ENCODE results near the gene CHD3. TPM values are rescaled to one million over a fixed set of nuclear protein-coding genes. Genes with fewer than 3 reads are reported as not detected.

CHD3 gene
- total and polyA plus RNA-seq, 2 of the 13 experiments (the other 11 are each of a cell fraction or from before 2014, with no cell fraction given), result 2.7 to 3.7 TPM

DNA sequence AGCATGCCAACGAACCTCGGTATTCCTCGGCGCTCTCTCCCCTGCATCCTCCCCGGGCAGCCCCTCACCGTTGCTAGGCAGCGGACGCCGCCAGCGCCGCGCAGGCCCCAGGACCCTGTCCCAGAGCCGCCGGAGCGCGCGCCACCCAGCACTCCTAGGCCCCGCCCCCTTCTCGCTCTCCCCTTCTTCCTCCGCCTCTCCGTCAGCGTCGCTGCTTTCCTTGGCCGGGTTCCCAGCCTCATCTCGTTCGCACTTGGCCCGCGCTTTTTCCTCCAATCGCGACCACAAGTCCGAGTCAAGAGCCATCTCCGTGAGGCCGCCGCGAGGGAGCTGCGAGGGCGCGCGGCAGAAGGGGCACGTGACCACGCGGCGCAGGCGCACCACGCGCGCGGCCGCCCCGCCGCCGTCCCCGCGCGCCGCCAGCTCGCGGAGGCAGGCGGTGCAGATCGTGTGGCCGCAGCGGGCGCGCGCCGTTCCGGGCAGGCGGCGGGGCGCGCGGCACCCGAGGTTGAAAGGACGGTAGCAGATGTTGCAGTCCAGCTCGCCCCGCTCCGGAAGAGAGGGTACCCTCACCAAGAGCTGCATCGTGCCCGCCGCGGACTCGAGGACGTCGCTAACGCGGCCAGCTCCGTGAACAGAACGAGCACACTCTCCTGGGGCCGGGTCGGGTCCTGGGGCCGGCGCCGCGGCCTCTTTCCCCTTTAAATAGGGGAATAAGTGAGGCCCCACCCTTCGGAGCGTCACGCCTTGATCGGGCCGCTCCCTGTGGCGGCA is 27.2 kb downstream of the CHD3 start, which contains the start of gene RNF227 (continued):
- TF ChIP-seq, protein P1, sequence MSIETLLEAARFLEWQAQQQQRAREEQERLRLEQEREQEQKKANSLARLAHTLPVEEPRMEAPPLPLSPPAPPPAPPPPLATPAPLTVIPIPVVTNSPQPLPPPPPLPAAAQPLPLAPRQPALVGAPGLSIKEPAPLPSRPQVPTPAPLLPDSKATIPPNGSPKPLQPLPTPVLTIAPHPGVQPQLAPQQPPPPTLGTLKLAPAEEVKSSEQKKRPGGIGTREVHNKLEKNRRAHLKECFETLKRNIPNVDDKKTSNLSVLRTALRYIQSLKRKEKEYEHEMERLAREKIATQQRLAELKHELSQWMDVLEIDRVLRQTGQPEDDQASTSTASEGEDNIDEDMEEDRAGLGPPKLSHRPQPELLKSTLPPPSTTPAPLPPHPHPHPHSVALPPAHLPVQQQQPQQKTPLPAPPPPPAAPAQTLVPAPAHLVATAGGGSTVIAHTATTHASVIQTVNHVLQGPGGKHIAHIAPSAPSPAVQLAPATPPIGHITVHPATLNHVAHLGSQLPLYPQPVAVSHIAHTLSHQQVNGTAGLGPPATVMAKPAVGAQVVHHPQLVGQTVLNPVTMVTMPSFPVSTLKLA (IDR thresholded peaks at IDR 0.05), result no peak
- TF ChIP-seq NCOA1 (CRISPR knock-in tag; IDR thresholded peaks at IDR 0.05) (no peak), ZNF547 (CRISPR knock-in tag; IDR thresholded peaks at IDR 0.05) (peak; percentile 98), ZNF354B (CRISPR knock-in tag; IDR thresholded peaks at IDR 0.05) (no peak), DRAP1 (CRISPR knock-in tag; IDR thresholded peaks at IDR 0.05) (no peak), HBP1 (CRISPR knock-in tag; IDR thresholded peaks at IDR 0.05; ENCODE audit: low read depth) (no peak; the same call in 1 of the 2 replicates), PRMT3 (CRISPR knock-in tag; IDR thresholded peaks at IDR 0.05; ENCODE audit: borderline replicate concordance, low read depth) (peak; percentile 98), ZNF546 (CRISPR knock-in tag; conservative IDR thresholded peaks at IDR 0.05) (peak; percentile 91), ISL2 (CRISPR knock-in tag; IDR thresholded peaks at IDR 0.05) (peak; percentile 55; the same call in 1 of the 2 replicates), MEF2D (CRISPR knock-in tag; IDR thresholded peaks at IDR 0.05) (no peak), FOXP1 (IDR thresholded peaks at IDR 0.05) (no peak), FOXP1 (CRISPR knock-in tag; IDR thresholded peaks at IDR 0.05) (no peak), ZBTB8A (CRISPR knock-in tag; IDR thresholded peaks at IDR 0.05; ENCODE audit: borderline replicate concordance, low read depth) (no peak), ELF1 (CRISPR knock-in tag; IDR thresholded peaks at IDR 0.05) (no peak), TARDBP (CRISPR knock-in tag; IDR thresholded peaks at IDR 0.05) (no peak), NCOR1 (IDR thresholded peaks at IDR 0.05; ENCODE audit: borderline replicate concordance, low read length) (no peak)
- TF ChIP-seq, protein P2, sequence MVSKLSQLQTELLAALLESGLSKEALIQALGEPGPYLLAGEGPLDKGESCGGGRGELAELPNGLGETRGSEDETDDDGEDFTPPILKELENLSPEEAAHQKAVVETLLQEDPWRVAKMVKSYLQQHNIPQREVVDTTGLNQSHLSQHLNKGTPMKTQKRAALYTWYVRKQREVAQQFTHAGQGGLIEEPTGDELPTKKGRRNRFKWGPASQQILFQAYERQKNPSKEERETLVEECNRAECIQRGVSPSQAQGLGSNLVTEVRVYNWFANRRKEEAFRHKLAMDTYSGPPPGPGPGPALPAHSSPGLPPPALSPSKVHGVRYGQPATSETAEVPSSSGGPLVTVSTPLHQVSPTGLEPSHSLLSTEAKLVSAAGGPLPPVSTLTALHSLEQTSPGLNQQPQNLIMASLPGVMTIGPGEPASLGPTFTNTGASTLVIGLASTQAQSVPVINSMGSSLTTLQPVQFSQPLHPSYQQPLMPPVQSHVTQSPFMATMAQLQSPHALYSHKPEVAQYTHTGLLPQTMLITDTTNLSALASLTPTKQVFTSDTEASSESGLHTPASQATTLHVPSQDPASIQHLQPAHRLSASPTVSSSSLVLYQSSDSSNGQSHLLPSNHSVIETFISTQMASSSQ (IDR thresholded peaks at IDR 0.05; ENCODE audit: low read depth), result no peak
- TF ChIP-seq, protein P2 (CRISPR knock-in tag; IDR thresholded peaks at IDR 0.05; ENCODE audit: borderline replicate concordance), result no peak
- TF ChIP-seq, protein P3, sequence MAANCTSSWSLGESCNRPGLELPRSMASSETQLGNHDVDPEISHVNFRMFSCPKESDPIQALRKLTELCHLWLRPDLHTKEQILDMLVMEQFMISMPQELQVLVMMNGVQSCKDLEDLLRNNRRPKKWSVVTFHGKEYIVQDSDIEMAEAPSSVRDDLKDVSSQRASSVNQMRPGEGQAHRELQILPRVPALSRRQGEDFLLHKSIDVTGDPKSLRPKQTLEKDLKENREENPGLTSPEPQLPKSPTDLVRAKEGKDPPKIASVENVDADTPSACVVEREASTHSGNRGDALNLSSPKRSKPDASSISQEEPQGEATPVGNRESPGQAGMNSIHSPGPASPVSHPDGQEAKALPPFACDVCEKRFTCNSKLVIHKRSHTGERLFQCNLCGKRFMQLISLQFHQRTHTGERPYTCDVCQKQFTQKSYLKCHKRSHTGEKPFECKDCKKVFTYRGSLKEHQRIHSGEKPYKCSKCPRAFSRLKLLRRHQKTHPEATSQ (CRISPR knock-in tag; IDR thresholded peaks at IDR 0.05; ENCODE audit: borderline replicate concordance), result no peak
